T-helper 1 cell treated with Interleukin-12 subunit alpha and Interleukin-12 subunit beta and Interleukin-4 antibody, amounts not matched to agents 30 μg/mL and 1 μg/mL, for 36 hours (primary cell): Measurements from ENCODE around the gene LRFN2.

ENCODE experiments used
- H3K27ac Mint-ChIP-seq: one replicate; pipeline ENCODE4 v1.8.0; 2021; ENCODE audit warnings: mild to moderate bottlenecking, mixed read lengths
- H3K27me3 Mint-ChIP-seq: one replicate; pipeline ENCODE4 v1.8.0; 2021; ENCODE audit warnings: low read depth, mixed read lengths
- H3K36me3 Mint-ChIP-seq: one replicate; pipeline ENCODE4 v1.8.0; 2021; ENCODE audit warnings: low read depth, mixed read lengths
- H3K4me1 Mint-ChIP-seq: one replicate; pipeline ENCODE4 v1.8.0; 2021; ENCODE audit warnings: low read depth, mixed read lengths
- H3K4me3 Mint-ChIP-seq: one replicate; pipeline ENCODE4 v1.8.0; 2021; ENCODE audit warnings: mild to moderate bottlenecking, moderate library complexity, mixed read lengths
- H3K9me3 Mint-ChIP-seq: one replicate; pipeline ENCODE4 v1.8.0; 2021; ENCODE audit warnings: mixed read lengths

LRFN2 gene

GRCh38 chr6:40477246-40478126 is 109.7 kb downstream of the LRFN2 start:
- Mint-ChIP-seq H3K27me3 (peaks cover 10% of the 10 kb centered on the region), H3K27ac (peak overlapping the region; percentile 65), H3K36me3 (no peaks in the 10 kb centered on the region), H3K9me3 (no peaks in the 10 kb centered on the region), H3K4me1 (peaks cover 25% of the 10 kb centered on the region), H3K4me3 (peak overlapping the region; percentile 30)

GRCh38 chr6:40476673-40477072 is 110.5 kb downstream of the LRFN2 start:
- Mint-ChIP-seq H3K4me1 (peaks cover 25% of the 10 kb centered on the region), H3K36me3 (no peaks in the 10 kb centered on the region), H3K27me3 (peaks cover 12% of the 10 kb centered on the region), H3K27ac (peak overlapping the region; percentile 28), H3K9me3 (no peaks in the 10 kb centered on the region), H3K4me3 (no peak overlapping the region)

- Mint-ChIP-seq H3K27me3 (peaks cover 12% of the 10 kb centered on the region), H3K36me3 (no peaks in the 10 kb centered on the region), H3K4me3 (no peak overlapping the region), H3K4me1 (peaks cover 24% of the 10 kb centered on the region), H3K9me3 (no peaks in the 10 kb centered on the region), H3K27ac (no peak overlapping the region)
Measured at GRCh38 chr6:40474937-40475336, 112.2 kb downstream of the LRFN2 start.

DNA sequence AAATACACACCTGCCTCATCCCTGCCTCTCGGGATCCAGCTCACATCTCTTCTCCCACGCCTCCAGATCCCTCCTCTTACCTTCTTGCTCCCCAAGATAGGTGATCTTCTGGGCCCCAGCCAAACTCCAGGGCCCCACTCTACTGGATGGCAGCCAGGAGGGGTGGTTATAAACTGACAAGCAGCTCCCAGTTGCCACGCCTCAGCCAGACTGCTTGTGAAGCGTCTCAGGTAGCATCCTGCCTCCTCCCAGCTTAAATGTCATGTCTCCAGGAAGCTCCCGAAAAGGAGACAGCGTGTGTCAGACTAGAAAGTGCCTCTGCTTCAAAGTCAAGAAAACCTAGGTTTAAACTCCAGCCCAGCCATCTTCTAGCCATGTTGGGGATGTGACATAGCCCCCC is 114.1 kb downstream of the LRFN2 start:
- peaks cover 12% of the 10 kb centered on the region for H3K4me1 Mint-ChIP-seq
- no peaks in the 10 kb centered on the region for H3K36me3 Mint-ChIP-seq
- H3K27ac Mint-ChIP-seq, result no peak overlapping the region
- H3K4me3 Mint-ChIP-seq, result no peak overlapping the region
- H3K9me3 Mint-ChIP-seq, result no peaks in the 10 kb centered on the region
- H3K27me3 Mint-ChIP-seq, result peaks cover 12% of the 10 kb centered on the region

- H3K4me3 Mint-ChIP-seq, result no peak overlapping the region
- H3K27ac Mint-ChIP-seq, result no peak overlapping the region
- H3K27me3 Mint-ChIP-seq, result peaks cover 14% of the 10 kb centered on the region
- H3K36me3 Mint-ChIP-seq, result no peaks in the 10 kb centered on the region
- peaks cover 6% of the 10 kb centered on the region for H3K4me1 Mint-ChIP-seq
- H3K9me3 Mint-ChIP-seq, result no peaks in the 10 kb centered on the region
Measured at GRCh38 chr6:40472353-40472752, 114.8 kb downstream of the LRFN2 start.

GRCh38 chr6:40471243-40471642 is 115.9 kb downstream of the LRFN2 start:
- H3K4me1 Mint-ChIP-seq, result no peaks in the 10 kb centered on the region
- peaks cover 16% of the 10 kb centered on the region for H3K27me3 Mint-ChIP-seq
- no peaks in the 10 kb centered on the region for H3K36me3 Mint-ChIP-seq
- no peak overlapping the region for H3K4me3 Mint-ChIP-seq
- no peaks in the 10 kb centered on the region for H3K9me3 Mint-ChIP-seq
- H3K27ac Mint-ChIP-seq, result no peak overlapping the region

GRCh38 chr6:40469323-40469722 is 117.8 kb downstream of the LRFN2 start:
- Mint-ChIP-seq H3K27ac (no peak overlapping the region), H3K4me3 (no peak overlapping the region), H3K27me3 (peaks cover 33% of the 10 kb centered on the region), H3K36me3 (no peaks in the 10 kb centered on the region), H3K9me3 (no peaks in the 10 kb centered on the region), H3K4me1 (no peaks in the 10 kb centered on the region)

DNA sequence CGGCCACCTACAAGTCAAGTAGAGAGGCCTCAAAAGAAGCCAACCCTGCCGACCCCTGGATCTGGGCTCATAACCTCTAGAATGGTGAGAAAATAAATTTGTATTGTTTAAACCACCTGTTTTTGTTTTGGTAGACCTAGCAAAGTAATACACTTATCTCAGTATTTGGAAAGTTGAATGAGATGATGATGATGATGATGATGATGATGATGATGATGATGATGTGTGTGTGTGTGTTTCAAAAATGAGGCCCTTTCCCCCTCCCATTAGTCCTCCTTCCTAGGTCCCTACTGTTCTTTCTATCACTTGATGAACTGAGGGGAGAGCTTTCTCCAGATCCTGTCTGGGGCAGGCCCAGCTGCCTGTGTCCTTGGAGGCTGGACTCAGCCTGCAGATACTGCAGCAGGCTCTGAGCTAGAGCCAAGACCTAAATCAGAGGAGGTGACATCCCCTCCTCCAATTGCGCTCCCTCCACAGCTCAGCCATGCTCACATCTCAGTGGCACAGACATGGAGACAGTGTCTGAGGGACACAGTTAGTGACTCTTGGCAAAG is 120.1 kb downstream of the LRFN2 start:
- H3K27ac Mint-ChIP-seq, result no peak overlapping the region
- peaks cover 33% of the 10 kb centered on the region for H3K27me3 Mint-ChIP-seq
- H3K4me1 Mint-ChIP-seq, result no peaks in the 10 kb centered on the region
- H3K9me3 Mint-ChIP-seq, result no peaks in the 10 kb centered on the region
- no peak overlapping the region for H3K4me3 Mint-ChIP-seq
- no peaks in the 10 kb centered on the region for H3K36me3 Mint-ChIP-seq

- H3K9me3 Mint-ChIP-seq, result no peaks in the 10 kb centered on the region
- peaks cover 30% of the 10 kb centered on the region for H3K27me3 Mint-ChIP-seq
- no peak overlapping the region for H3K27ac Mint-ChIP-seq
- no peak overlapping the region for H3K4me3 Mint-ChIP-seq
- H3K4me1 Mint-ChIP-seq, result no peaks in the 10 kb centered on the region
- no peaks in the 10 kb centered on the region for H3K36me3 Mint-ChIP-seq
Measured at GRCh38 chr6:40461643-40462042, 125.5 kb downstream of the LRFN2 start.

- H3K27me3 Mint-ChIP-seq, result peaks cover 23% of the 10 kb centered on the region
- H3K9me3 Mint-ChIP-seq, result no peaks in the 10 kb centered on the region
- no peak overlapping the region for H3K27ac Mint-ChIP-seq
- no peaks in the 10 kb centered on the region for H3K36me3 Mint-ChIP-seq
- no peaks in the 10 kb centered on the region for H3K4me1 Mint-ChIP-seq
- no peak overlapping the region for H3K4me3 Mint-ChIP-seq
Measured at GRCh38 chr6:40460380-40460779, 126.8 kb downstream of the LRFN2 start.

- H3K9me3 Mint-ChIP-seq, result no peaks in the 10 kb centered on the region
- no peaks in the 10 kb centered on the region for H3K4me1 Mint-ChIP-seq
- H3K27ac Mint-ChIP-seq, result no peak overlapping the region
- H3K4me3 Mint-ChIP-seq, result no peak overlapping the region
- H3K36me3 Mint-ChIP-seq, result no peaks in the 10 kb centered on the region
- H3K27me3 Mint-ChIP-seq, result peaks cover 22% of the 10 kb centered on the region
Measured at GRCh38 chr6:40457261-40457660, 129.9 kb downstream of the LRFN2 start.

GRCh38 chr6:40456390-40457013 is 130.7 kb downstream of the LRFN2 start:
- Mint-ChIP-seq H3K4me3 (no peak overlapping the region), H3K27ac (no peak overlapping the region)

GRCh38 chr6:40455686-40456389 is 131.3 kb downstream of the LRFN2 start:
- peaks cover 25% of the 10 kb centered on the region for H3K27me3 Mint-ChIP-seq
- H3K36me3 Mint-ChIP-seq, result no peaks in the 10 kb centered on the region
- no peak overlapping the region for H3K4me3 Mint-ChIP-seq
- H3K9me3 Mint-ChIP-seq, result no peaks in the 10 kb centered on the region
- no peaks in the 10 kb centered on the region for H3K4me1 Mint-ChIP-seq
- no peak overlapping the region for H3K27ac Mint-ChIP-seq

More at GRCh38 chr6:40456390-40457013, 130.7 kb downstream of the LRFN2 start:
- Mint-ChIP-seq H3K4me1 (no peaks in the 10 kb centered on the region), H3K36me3 (no peaks in the 10 kb centered on the region), H3K27me3 (peaks cover 27% of the 10 kb centered on the region), H3K9me3 (no peaks in the 10 kb centered on the region)

DNA sequence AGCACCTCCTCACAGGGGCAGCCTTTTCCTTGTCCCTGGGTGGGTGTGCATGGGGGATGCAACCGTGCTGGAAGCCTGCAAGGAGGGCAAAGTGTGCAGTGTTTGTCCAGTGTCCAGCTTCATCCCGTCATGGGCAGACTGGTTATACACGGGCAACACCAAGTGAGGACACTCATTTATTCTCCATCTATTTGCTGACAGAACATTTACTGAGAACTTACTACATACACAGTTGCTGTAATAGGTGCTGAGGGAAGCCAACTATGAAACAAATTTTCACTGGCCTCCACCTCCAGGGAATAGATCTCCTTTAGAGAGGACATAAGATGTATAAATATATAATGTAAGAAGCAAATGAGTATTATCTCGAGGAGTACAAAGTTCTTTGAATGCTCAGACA is 136.7 kb downstream of the LRFN2 start:
- Mint-ChIP-seq H3K4me1 (peaks cover 6% of the 10 kb centered on the region), H3K36me3 (no peaks in the 10 kb centered on the region), H3K27ac (no peak overlapping the region), H3K27me3 (peaks cover 45% of the 10 kb centered on the region), H3K9me3 (no peaks in the 10 kb centered on the region), H3K4me3 (no peak overlapping the region)
